Activated CD4-positive, CD25-positive, alpha-beta regulatory T cell (primary cell): Measurements from ENCODE around the gene MAN2C1.
"Not testable (repeated sequence)": the region's sequence is repeated elsewhere in the genome, so short reads cannot be mapped to it uniquely, and the experiment has no call there.

ENCODE experiments used
- DNase-seq, 4 experiments: peaks; one replicate each; lab custom pipeline; 2025; lab: John Stamatoyannopoulos, UW

Gene MAN2C1

GRCh38 chr15:75346796-75347221 is 21.6 kb downstream of the MAN2C1 start, which contains the start of gene NEIL1:
Gene NEIL1, plus strand, starts transcription at chr15:75347039. Its CDS starts 1,867 bp downstream, at chr15:75348906.
- DNase-seq, result no peak

- not testable (repeated sequence) for DNase-seq
Measured at GRCh38 chr15:75343953-75344352, 24.5 kb downstream of the MAN2C1 start.

- DNase-seq, result no peak
Measured at GRCh38 chr15:75342221-75342620, 26.2 kb downstream of the MAN2C1 start.

GRCh38 chr15:75339531-75340240 is 28.7 kb downstream of the MAN2C1 start:
- no peak for DNase-seq

GRCh38 chr15:75338661-75339240 is 29.7 kb downstream of the MAN2C1 start:
- no peak for DNase-seq

- peak; percentile 28 to 77 (median 49) for DNase-seq
Measured at GRCh38 chr15:75335705-75336355, 32.6 kb downstream of the MAN2C1 start, which contains the start of gene COMMD4. Gene COMMD4, plus strand, starts transcription at chr15:75336063. Its CDS starts 27 bp downstream, at chr15:75336090.

GRCh38 chr15:75335313-75335704 is 33.1 kb downstream of the MAN2C1 start:
- DNase-seq, result no peak

- DNase-seq, result not testable (repeated sequence)
Measured at GRCh38 chr15:75333654-75334419, 34.6 kb downstream of the MAN2C1 start.

GRCh38 chr15:75332093-75332492 is 36.3 kb downstream of the MAN2C1 start:
- not testable (repeated sequence) for DNase-seq

- no peak for DNase-seq
Measured at GRCh38 chr15:75329571-75329970, 38.8 kb downstream of the MAN2C1 start.

- DNase-seq, result no peak
Measured at GRCh38 chr15:75328493-75329314, 39.7 kb downstream of the MAN2C1 start.

GRCh38 chr15:75327491-75327890 is 40.9 kb downstream of the MAN2C1 start:
- DNase-seq, result no peak

- no peak for DNase-seq
Measured at GRCh38 chr15:75327005-75327404, 41.4 kb downstream of the MAN2C1 start.

- no peak for DNase-seq
Measured at GRCh38 chr15:75325922-75326321, 42.5 kb downstream of the MAN2C1 start.

- DNase-seq, result no peak
Measured at GRCh38 chr15:75321711-75322110, 46.7 kb downstream of the MAN2C1 start.

- DNase-seq, result not testable (repeated sequence)
Measured at GRCh38 chr15:75319231-75319897, 49.0 kb downstream of the MAN2C1 start.

- DNase-seq, result no peak
Measured at GRCh38 chr15:75314552-75315290, 53.7 kb downstream of the MAN2C1 start.

GRCh38 chr15:75313116-75313845 is 55.1 kb downstream of the MAN2C1 start:
- no peak for DNase-seq

GRCh38 chr15:75312548-75312947 is 55.9 kb downstream of the MAN2C1 start:
- not testable (repeated sequence) for DNase-seq
